WTC11 (cell line): ENCODE measurements around the gene CTNNA3. TPM values are rescaled to one million over a fixed set of nuclear protein-coding genes. Genes with fewer than 3 reads are reported as not detected.

Source experiments
- ATAC-seq: fragments of 200-7000 bp; cut with Tn5 transposase; 2 replicates; pipeline ENCODE4 v1.10.0; 2021; ENCODE audit warnings: mild to moderate bottlenecking, moderate library complexity
- CTCF ChIA-PET: fragments of 300-600 bp; sonication (Branson Sonifier 250); formaldehyde crosslinking; loops from one replicate; lab custom pipeline; 2021; ENCODE audit warnings: antibody characterized with exemption; lab: Charles Lee
- POLR2A ChIA-PET: fragments of 350-600 bp; sonication (Branson Sonifier 250); formaldehyde crosslinking; loops from one replicate; lab custom pipeline; 2021; ENCODE audit warnings: antibody characterized with exemption; lab: Charles Lee
- DNase-seq: peaks from one replicate; pipeline ENCODE4 v3.0.0; 2021; ENCODE audit warnings: low spot score
- H3K27ac Mint-ChIP-seq: 2 replicates; pipeline ENCODE4 v1.8.0; 2021; ENCODE audit warnings: mixed read lengths
- H3K27me3 Mint-ChIP-seq: 2 replicates; pipeline ENCODE4 v1.8.0; 2021; ENCODE audit warnings: low read depth, mild to moderate bottlenecking, moderate library complexity, mixed read lengths
- H3K36me3 Mint-ChIP-seq: 2 replicates; pipeline ENCODE4 v1.8.0; 2021; ENCODE audit warnings: mixed read lengths
- H3K4me1 Mint-ChIP-seq: 2 replicates; pipeline ENCODE4 v1.8.0; 2022; ENCODE audit warnings: mixed read lengths
- H3K4me3 Mint-ChIP-seq: 2 replicates; pipeline ENCODE4 v1.8.0; 2021; ENCODE audit warnings: mild to moderate bottlenecking, moderate library complexity, mixed read lengths
- H3K9me3 Mint-ChIP-seq: 2 replicates; pipeline ENCODE4 v1.8.0; 2021; ENCODE audit warnings: mixed read lengths
- CDX4 ChIP-seq: fragments of 250-450 bp; sonication (Bioruptor Pico); IDR thresholded peaks from 2 replicates; pipeline ENCODE4 v1.9.0; 2021; ENCODE audit warnings: moderate library complexity, mild to moderate bottlenecking, inconsistent platforms, borderline replicate concordance
- ELF4 ChIP-seq: sonication (generic); formaldehyde crosslinking; IDR thresholded peaks from 2 replicates; pipeline ENCODE4 v1.8.1; 2022; ENCODE audit warnings: low read depth, mild to moderate bottlenecking, moderate library complexity, missing genetic modification reagents
- ERG ChIP-seq: fragments of 250-450 bp; sonication (Bioruptor Pico); IDR thresholded peaks from 2 replicates; pipeline ENCODE4 v1.8.0; 2021; ENCODE audit warnings: mild to moderate bottlenecking
- FOXJ3 ChIP-seq: sonication (generic); formaldehyde crosslinking; IDR thresholded peaks from 2 replicates; pipeline ENCODE4 v1.9.0; 2021; ENCODE audit warnings: missing genetic modification reagents, mild to moderate bottlenecking, borderline replicate concordance
- GABPB1 ChIP-seq: sonication (generic); formaldehyde crosslinking; IDR thresholded peaks from 2 replicates; pipeline ENCODE4 v1.8.1; 2023; ENCODE audit warnings: mild to moderate bottlenecking, missing genetic modification reagents
- HMGA2 ChIP-seq: fragments of 250-450 bp; sonication (Bioruptor Pico); IDR thresholded peaks from 2 replicates; pipeline ENCODE4 v1.4.0; 2021; ENCODE audit warnings: mild to moderate bottlenecking, moderate library complexity
- KAT7 ChIP-seq: sonication (generic); formaldehyde crosslinking; IDR thresholded peaks from 2 replicates; pipeline ENCODE4 v1.8.1; 2023; ENCODE audit warnings: missing genetic modification reagents, mild to moderate bottlenecking, borderline replicate concordance
- NFATC4 ChIP-seq: fragments of 250-450 bp; sonication (Bioruptor Pico); IDR thresholded peaks from 2 replicates; pipeline ENCODE4 v1.9.0; 2021; ENCODE audit warnings: mild to moderate bottlenecking
- NFE2L1 ChIP-seq: sonication (generic); formaldehyde crosslinking; IDR thresholded peaks from 2 replicates; pipeline ENCODE4 v1.8.1; 2023; ENCODE audit warnings: missing genetic modification reagents
- NFYB ChIP-seq: sonication (generic); formaldehyde crosslinking; conservative IDR thresholded peaks from 2 replicates; pipeline ENCODE4 v1.8.0; 2022; ENCODE audit warnings: low read depth, missing genetic modification reagents
- NR2C2 ChIP-seq: sonication (generic); formaldehyde crosslinking; IDR thresholded peaks from 2 replicates; pipeline ENCODE4 v1.8.0; 2022; ENCODE audit warnings: mild to moderate bottlenecking, missing genetic modification reagents
- NR3C1 ChIP-seq: sonication (generic); formaldehyde crosslinking; conservative IDR thresholded peaks from 2 replicates; pipeline ENCODE4 v1.8.1; 2023; ENCODE audit warnings: low read depth, mild to moderate bottlenecking, missing genetic modification reagents
- OVOL2 ChIP-seq: fragments of 250-450 bp; sonication (Bioruptor Pico); IDR thresholded peaks from 2 replicates; pipeline ENCODE4 v1.9.0; 2021; ENCODE audit warnings: mild to moderate bottlenecking, borderline replicate concordance
- TP53 ChIP-seq: sonication (generic); formaldehyde crosslinking; IDR thresholded peaks from 2 replicates; pipeline ENCODE4 v1.8.1; 2023; ENCODE audit warnings: mild to moderate bottlenecking, missing genetic modification reagents
- ZNF263 ChIP-seq: sonication (generic); formaldehyde crosslinking; IDR thresholded peaks from 2 replicates; pipeline ENCODE4 v1.8.1; 2022; ENCODE audit warnings: low read depth, mild to moderate bottlenecking, moderate library complexity, missing genetic modification reagents
- ZNF317 ChIP-seq: sonication (generic); formaldehyde crosslinking; IDR thresholded peaks from 2 replicates; pipeline ENCODE4 v1.8.1; 2023; ENCODE audit warnings: low read depth, mild to moderate bottlenecking, moderate library complexity, missing genetic modification reagents, borderline replicate concordance
- total RNA-seq: library from RNA; stranded (reverse); gene quantifications from 3 replicates; pipeline ENCODE4 v1.2.3, GENCODE V29; 2021
- TF ChIP-seq, protein P1 (sequence below): fragments of 250-450 bp; sonication (Bioruptor Pico); conservative IDR thresholded peaks from 2 replicates; pipeline ENCODE4 v1.9.0; 2021; ENCODE audit warnings: mild to moderate bottlenecking
- TF ChIP-seq, protein P2 (sequence below): fragments of 250-450 bp; sonication (Bioruptor Pico); IDR thresholded peaks from 2 replicates; pipeline ENCODE4 v1.9.0; 2021; ENCODE audit warnings: mild to moderate bottlenecking
- TF ChIP-seq, protein P3 (sequence below): sonication (generic); formaldehyde crosslinking; IDR thresholded peaks from 2 replicates; pipeline ENCODE4 v1.8.1; 2023; ENCODE audit warnings: mild to moderate bottlenecking, missing genetic modification reagents, moderate library complexity
- TF ChIP-seq, protein P4 (sequence below): sonication (generic); formaldehyde crosslinking; IDR thresholded peaks from 2 replicates; pipeline ENCODE4 v1.8.1; 2023; ENCODE audit warnings: mild to moderate bottlenecking, missing genetic modification reagents
- TF ChIP-seq, protein P5 (sequence below): fragments of 250-450 bp; sonication (Bioruptor Pico); IDR thresholded peaks from 2 replicates; pipeline ENCODE4 v1.9.0; 2021; ENCODE audit warnings: mild to moderate bottlenecking
- TF ChIP-seq, protein P6 (sequence below): sonication (generic); formaldehyde crosslinking; IDR thresholded peaks from 2 replicates; pipeline ENCODE4 v1.8.1; 2022; ENCODE audit warnings: low read depth, mild to moderate bottlenecking, moderate library complexity, missing genetic modification reagents, borderline replicate concordance
- TF ChIP-seq, protein P7 (sequence below): fragments of 250-450 bp; sonication (Bioruptor Pico); IDR thresholded peaks from 2 replicates; pipeline ENCODE4 v2.1.2; 2022; ENCODE audit warnings: mild to moderate bottlenecking, moderate library complexity

The CTNNA3 gene
- total RNA-seq, 1 experiment from 2014 or later, result 6.1 TPM

DNA sequence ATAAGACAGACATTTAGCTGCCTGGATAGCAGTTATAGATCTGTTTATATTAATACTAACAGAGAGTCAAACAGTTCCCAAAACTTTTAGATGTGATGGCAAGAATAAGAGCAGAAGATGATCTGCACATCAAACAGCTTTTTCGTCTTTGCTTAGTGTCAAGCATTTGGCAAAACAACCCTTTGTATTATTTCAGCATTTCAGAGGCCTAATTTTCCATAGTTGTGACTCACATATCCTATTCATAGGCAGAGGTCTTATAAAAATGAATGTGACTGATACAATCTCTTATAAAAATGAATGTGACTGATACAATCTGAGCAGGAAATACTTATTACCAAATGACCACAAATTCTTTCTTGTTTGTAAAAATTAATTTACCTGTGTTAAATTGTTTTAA is 699.0 kb downstream of the CTNNA3 start:
- H3K27me3 Mint-ChIP-seq, result no peaks in the 10 kb centered on the region
- ChIA-PET POLR2A (no interaction called here), CTCF (no interaction called here)
- no peaks in the 10 kb centered on the region for H3K9me3 Mint-ChIP-seq
- H3K4me1 Mint-ChIP-seq, result no peaks in the 10 kb centered on the region
- TF ChIP-seq, protein P1, sequence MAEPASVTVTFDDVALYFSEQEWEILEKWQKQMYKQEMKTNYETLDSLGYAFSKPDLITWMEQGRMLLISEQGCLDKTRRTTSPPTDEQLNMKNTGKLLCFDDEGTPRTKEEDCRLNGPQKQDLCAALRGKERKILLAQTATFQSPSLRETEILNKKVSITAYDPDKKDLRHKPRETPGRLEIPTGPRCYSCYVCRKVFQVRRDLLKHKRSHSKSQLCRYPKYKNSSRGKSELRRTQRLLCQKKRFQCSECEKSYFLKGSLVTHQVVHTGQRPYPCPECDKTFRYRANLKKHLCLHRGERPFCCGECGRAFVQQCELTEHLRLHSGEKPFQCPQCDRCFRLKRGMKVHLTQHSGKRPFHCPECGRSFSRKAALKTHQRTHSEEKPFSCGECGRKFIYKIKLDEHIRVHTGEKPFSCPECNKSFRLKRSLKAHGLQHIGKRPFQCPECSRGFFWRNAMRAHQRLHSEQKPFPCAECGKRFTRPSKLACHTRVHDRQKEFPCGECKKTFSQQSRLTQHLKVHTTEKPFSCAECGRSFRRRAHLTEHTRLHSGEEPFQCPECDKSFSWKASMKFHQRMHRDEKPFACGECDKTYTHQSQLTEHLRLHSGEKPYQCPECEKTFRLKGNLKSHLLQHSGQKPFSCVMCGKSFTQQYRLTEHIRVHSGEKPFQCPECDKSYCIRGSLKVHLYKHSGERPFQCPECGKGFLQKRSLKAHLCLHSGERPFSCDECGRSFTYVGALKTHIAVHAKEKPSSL (CRISPR knock-in tag), result no peak
- no peak for TF ChIP-seq ZNF317 (CRISPR knock-in tag)
- no peak for TF ChIP-seq ZNF263 (CRISPR knock-in tag)
- TF ChIP-seq, protein P2, sequence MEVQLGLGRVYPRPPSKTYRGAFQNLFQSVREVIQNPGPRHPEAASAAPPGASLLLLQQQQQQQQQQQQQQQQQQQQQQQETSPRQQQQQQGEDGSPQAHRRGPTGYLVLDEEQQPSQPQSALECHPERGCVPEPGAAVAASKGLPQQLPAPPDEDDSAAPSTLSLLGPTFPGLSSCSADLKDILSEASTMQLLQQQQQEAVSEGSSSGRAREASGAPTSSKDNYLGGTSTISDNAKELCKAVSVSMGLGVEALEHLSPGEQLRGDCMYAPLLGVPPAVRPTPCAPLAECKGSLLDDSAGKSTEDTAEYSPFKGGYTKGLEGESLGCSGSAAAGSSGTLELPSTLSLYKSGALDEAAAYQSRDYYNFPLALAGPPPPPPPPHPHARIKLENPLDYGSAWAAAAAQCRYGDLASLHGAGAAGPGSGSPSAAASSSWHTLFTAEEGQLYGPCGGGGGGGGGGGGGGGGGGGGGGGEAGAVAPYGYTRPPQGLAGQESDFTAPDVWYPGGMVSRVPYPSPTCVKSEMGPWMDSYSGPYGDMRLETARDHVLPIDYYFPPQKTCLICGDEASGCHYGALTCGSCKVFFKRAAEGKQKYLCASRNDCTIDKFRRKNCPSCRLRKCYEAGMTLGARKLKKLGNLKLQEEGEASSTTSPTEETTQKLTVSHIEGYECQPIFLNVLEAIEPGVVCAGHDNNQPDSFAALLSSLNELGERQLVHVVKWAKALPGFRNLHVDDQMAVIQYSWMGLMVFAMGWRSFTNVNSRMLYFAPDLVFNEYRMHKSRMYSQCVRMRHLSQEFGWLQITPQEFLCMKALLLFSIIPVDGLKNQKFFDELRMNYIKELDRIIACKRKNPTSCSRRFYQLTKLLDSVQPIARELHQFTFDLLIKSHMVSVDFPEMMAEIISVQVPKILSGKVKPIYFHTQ (CRISPR knock-in tag), result no peak
- TF ChIP-seq, protein P3, sequence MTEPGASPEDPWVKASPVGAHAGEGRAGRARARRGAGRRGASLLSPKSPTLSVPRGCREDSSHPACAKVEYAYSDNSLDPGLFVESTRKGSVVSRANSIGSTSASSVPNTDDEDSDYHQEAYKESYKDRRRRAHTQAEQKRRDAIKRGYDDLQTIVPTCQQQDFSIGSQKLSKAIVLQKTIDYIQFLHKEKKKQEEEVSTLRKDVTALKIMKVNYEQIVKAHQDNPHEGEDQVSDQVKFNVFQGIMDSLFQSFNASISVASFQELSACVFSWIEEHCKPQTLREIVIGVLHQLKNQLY (CRISPR knock-in tag), result no peak
- TF ChIP-seq NFE2L1 (CRISPR knock-in tag), result no peak
- TF ChIP-seq, protein P4, sequence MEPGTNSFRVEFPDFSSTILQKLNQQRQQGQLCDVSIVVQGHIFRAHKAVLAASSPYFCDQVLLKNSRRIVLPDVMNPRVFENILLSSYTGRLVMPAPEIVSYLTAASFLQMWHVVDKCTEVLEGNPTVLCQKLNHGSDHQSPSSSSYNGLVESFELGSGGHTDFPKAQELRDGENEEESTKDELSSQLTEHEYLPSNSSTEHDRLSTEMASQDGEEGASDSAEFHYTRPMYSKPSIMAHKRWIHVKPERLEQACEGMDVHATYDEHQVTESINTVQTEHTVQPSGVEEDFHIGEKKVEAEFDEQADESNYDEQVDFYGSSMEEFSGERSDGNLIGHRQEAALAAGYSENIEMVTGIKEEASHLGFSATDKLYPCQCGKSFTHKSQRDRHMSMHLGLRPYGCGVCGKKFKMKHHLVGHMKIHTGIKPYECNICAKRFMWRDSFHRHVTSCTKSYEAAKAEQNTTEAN (CRISPR knock-in tag), result no peak
- TF ChIP-seq, protein P5, sequence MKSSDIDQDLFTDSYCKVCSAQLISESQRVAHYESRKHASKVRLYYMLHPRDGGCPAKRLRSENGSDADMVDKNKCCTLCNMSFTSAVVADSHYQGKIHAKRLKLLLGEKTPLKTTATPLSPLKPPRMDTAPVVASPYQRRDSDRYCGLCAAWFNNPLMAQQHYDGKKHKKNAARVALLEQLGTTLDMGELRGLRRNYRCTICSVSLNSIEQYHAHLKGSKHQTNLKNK (CRISPR knock-in tag), result no peak
- no peak for TF ChIP-seq ERG (CRISPR knock-in tag)
- TF ChIP-seq NR2C2, result no peak
- TF ChIP-seq ELF4 (CRISPR knock-in tag), result no peak
- no peak for TF ChIP-seq NR3C1 (CRISPR knock-in tag)
- TF ChIP-seq, protein P6, sequence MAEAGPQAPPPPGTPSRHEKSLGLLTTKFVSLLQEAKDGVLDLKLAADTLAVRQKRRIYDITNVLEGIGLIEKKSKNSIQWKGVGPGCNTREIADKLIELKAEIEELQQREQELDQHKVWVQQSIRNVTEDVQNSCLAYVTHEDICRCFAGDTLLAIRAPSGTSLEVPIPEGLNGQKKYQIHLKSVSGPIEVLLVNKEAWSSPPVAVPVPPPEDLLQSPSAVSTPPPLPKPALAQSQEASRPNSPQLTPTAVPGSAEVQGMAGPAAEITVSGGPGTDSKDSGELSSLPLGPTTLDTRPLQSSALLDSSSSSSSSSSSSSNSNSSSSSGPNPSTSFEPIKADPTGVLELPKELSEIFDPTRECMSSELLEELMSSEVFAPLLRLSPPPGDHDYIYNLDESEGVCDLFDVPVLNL (CRISPR knock-in tag), result no peak
- H3K36me3 Mint-ChIP-seq, result no peaks in the 10 kb centered on the region
- H3K27ac Mint-ChIP-seq, result no peak overlapping the region
- ATAC-seq, result no peak
- DNase-seq, result no peak
- H3K4me3 Mint-ChIP-seq, result no peak overlapping the region

GRCh38 chr10:66990143-66990830 is 705.7 kb downstream of the CTNNA3 start:
- Mint-ChIP-seq H3K27me3 (no peaks in the 10 kb centered on the region), H3K36me3 (no peaks in the 10 kb centered on the region), H3K27ac (no peak overlapping the region), H3K9me3 (no peaks in the 10 kb centered on the region), H3K4me1 (peaks cover 4% of the 10 kb centered on the region; the same call in 1 of the 2 replicates), H3K4me3 (no peak overlapping the region)
- ChIA-PET CTCF (no interaction called here), POLR2A (no interaction called here)
- DNase-seq (no peak), ATAC-seq (no peak)
- TF ChIP-seq HMGA2 (no peak), OVOL2 (no peak), TP53 (CRISPR knock-in tag) (no peak), FOXJ3 (no peak), GABPB1 (no peak), NFYB (CRISPR knock-in tag) (no peak), ZNF263 (CRISPR knock-in tag) (no peak), NFATC4 (CRISPR knock-in tag) (no peak), KAT7 (CRISPR knock-in tag) (no peak), CDX4 (no peak)
- TF ChIP-seq, protein P7, sequence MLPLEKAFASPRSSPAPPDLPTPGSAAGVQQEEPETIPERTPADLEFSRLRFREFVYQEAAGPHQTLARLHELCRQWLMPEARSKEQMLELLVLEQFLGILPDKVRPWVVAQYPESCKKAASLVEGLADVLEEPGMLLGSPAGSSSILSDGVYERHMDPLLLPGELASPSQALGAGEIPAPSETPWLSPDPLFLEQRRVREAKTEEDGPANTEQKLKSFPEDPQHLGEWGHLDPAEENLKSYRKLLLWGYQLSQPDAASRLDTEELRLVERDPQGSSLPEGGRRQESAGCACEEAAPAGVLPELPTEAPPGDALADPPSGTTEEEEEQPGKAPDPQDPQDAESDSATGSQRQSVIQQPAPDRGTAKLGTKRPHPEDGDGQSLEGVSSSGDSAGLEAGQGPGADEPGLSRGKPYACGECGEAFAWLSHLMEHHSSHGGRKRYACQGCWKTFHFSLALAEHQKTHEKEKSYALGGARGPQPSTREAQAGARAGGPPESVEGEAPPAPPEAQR (CRISPR knock-in tag), result no peak
